HUES6 (cell line): ENCODE measurements around the gene SAMD1.
"Not testable (repeated sequence)": the region's sequence is repeated elsewhere in the genome, so short reads cannot be mapped to it uniquely, and the experiment has no call there.

Source experiments
- H3K27ac ChIP-seq: 2 replicates; pipeline ENCODE4 v1.7.0; 2013; ENCODE audit warnings: low read depth, mild to moderate bottlenecking, low read length, inconsistent platforms
- H3K27me3 ChIP-seq: 2 replicates; pipeline ENCODE4 v1.6.1; 2013; ENCODE audit warnings: low read length; ENCODE audit not compliant: control insufficient read depth, insufficient read depth
- H3K36me3 ChIP-seq: 2 replicates; pipeline ENCODE4 v1.6.1; 2013; ENCODE audit warnings: low read length; ENCODE audit not compliant: control insufficient read depth, insufficient read depth
- H3K4me1 ChIP-seq: 2 replicates; pipeline ENCODE4 v1.6.1; 2013; ENCODE audit warnings: low read length; ENCODE audit not compliant: control insufficient read depth, insufficient read depth
- H3K4me3 ChIP-seq: 2 replicates; pipeline ENCODE4 v1.5.1; 2013; ENCODE audit warnings: low read depth, low read length
- H3K9ac ChIP-seq: one replicate; pipeline ENCODE4 v1.6.1; 2013; ENCODE audit warnings: mild to moderate bottlenecking, low read length
- H3K9me3 ChIP-seq: 2 replicates; pipeline ENCODE4 v1.6.1; 2013; ENCODE audit warnings: low read depth, low read length; ENCODE audit not compliant: control insufficient read depth, insufficient read depth

The SAMD1 gene

DNA sequence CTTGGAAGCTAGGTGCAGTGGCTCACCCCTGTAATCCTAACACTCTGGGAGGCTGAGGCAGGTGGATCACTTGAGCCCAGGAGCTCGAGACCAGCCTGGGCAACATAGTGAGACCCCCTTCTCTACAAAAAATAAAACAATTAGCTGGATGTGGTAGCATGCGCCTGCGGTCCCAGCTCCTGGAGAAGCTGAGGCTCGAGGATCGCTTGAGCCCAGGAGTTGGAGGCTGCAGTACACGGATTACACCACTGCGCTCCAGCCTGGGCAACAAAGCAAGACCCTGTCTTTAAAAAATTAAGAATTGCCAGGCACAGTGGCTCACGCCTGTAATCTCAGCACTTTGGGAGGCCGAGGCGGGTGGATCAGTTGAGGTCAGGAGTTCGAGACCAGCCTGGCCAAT, 39.6 kb downstream of the SAMD1 start:
- not testable (repeated sequence) for H3K9ac ChIP-seq, H3K27me3 ChIP-seq, H3K4me3 ChIP-seq, H3K4me1 ChIP-seq, H3K27ac ChIP-seq, H3K9me3 ChIP-seq
- H3K36me3 ChIP-seq: peaks cover 14% of the 10 kb centered on the region

DNA sequence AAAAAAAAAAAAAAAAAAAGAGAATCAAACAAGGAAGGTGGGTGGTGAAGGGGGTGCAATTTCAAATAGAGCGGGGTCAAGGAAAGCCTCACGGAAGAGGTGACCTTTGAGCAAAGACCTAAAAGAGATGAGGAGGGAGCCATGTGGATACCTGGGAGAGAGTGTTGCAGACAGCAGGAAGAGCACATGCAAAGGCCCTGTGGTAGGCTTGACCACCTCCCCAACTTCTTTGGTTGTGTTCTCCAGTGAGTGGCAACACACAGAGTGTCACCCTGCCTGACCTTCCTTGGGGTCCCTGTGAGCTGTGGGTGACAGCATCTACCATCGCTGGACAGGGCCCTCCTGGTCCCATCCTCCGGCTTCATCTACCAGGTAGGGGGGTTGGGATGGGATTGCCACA, 40.0 kb downstream of the SAMD1 start:
- H3K9ac ChIP-seq: no peak overlapping the region
- no peak overlapping the region for H3K27ac ChIP-seq
- H3K4me1 ChIP-seq: peaks cover 3% of the 10 kb centered on the region; the same call in 1 of the 2 replicates
- H3K9me3 ChIP-seq: no peaks in the 10 kb centered on the region
- peaks cover 14% of the 10 kb centered on the region for H3K36me3 ChIP-seq
- no peaks in the 10 kb centered on the region for H3K27me3 ChIP-seq
- H3K4me3 ChIP-seq: no peak overlapping the region

DNA sequence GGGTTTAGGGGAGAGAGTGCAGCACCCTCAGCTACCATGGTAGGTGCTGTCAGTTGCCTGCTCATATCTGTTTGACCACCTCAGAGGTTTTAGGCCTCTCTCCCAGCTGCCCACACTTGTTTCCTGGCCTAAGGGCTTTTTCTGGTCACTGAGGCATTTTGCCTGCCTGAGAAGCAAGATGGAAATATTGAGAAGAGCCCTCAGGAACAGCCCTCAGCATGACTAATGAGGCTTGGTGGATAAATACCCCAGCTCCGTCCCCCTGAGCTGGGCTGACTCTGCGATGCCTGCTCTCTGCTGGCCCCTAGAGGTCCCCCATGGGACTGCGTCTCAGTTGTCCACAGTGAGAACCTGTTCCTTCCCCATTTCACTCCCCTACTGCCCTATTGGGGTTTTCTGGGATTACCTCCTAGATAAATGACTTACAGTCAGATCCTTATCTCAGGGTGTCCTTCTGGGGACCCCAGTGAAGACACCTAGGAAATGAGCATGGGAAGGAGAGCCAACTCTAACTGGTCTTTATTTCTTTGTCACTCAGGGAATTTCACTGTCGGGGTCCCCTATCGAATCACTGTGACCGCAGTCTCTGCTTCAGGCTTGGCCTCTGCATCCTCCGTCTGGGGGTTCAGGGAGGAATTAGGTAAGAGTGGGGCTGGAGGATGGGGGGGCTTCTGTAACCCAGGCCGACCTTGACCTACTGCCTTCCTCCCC, 42.0 kb downstream of the SAMD1 start:
- no peak overlapping the region for H3K4me3 ChIP-seq
- H3K36me3 ChIP-seq: peaks cover 14% of the 10 kb centered on the region
- H3K9me3 ChIP-seq: no peaks in the 10 kb centered on the region
- H3K27me3 ChIP-seq: no peaks in the 10 kb centered on the region
- peaks cover 3% of the 10 kb centered on the region; the same call in 1 of the 2 replicates for H3K4me1 ChIP-seq
- H3K27ac ChIP-seq: no peak overlapping the region
- no peak overlapping the region for H3K9ac ChIP-seq

DNA sequence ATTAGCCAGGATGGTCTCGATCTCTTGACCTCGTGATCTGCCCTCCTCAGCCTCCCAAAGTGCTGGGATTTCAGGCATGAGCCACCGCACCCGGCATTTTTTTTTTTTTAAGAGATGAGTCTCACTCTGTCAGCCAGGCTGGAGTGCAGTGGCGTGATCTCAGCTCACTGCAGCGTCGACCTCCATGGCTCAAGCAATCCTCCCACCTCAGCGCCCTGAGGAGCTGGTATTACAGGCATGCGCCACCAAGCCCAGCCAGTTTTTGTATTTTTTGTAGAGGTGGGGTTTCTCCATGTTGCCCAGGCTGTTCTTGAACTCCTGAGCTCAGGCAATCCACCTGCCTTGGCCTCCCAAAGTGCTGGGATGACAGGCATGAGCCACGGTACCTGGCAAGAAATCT, 42.7 kb downstream of the SAMD1 start:
- H3K36me3 ChIP-seq, H3K9me3 ChIP-seq, H3K27ac ChIP-seq, H3K9ac ChIP-seq, H3K4me3 ChIP-seq, H3K27me3 ChIP-seq, H3K4me1 ChIP-seq: not testable (repeated sequence)

DNA sequence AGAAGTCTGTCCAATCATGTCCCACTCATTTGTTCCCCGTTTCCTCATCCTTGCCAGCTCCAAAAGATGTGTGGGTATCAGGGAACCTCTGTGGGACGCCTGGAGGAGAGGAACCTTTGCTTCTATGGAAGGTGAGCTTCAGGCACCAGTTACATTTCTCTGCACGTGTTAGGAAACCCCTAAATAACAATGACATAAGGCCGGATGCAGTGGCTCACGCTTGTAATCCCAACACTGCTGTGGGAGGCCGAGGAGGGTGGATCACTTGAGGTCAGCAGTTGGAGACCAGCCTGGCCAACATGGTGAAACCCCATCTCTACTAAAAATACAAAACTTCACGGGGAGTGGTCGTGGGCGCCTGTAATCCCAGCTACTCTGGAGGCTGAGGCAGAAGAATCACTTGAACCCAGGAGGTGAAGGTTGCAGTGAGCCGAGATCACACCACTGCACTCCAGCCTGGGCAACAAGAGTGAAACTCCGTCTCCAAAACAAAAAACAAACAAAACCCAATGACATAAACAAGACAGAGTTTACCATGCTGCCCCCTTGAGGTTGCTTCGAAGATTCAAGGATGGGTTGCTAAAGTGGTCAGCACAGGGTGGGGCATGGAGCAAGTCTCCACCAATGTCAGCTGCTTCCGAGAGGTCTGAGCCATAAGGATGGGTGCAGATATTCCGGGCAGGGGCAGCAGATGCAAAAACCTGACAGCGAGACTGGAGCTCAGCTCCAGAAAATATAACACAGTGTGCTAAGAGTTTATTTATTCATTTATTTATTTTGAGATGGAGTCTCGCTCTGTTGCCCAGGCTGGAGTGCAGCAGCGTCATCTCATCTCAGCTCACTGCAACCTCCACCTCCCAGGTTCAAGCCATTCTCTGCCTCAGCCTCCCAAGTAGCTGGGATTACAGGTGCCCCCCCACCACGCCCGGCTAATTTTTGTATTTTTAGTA, 47.6 kb downstream of the SAMD1 start:
- not testable (repeated sequence) for H3K9me3 ChIP-seq, H3K9ac ChIP-seq, H3K4me3 ChIP-seq, H3K4me1 ChIP-seq, H3K27me3 ChIP-seq, H3K36me3 ChIP-seq
- H3K27ac ChIP-seq: peak overlapping the region; percentile 39; the same call in 1 of the 2 replicates

DNA sequence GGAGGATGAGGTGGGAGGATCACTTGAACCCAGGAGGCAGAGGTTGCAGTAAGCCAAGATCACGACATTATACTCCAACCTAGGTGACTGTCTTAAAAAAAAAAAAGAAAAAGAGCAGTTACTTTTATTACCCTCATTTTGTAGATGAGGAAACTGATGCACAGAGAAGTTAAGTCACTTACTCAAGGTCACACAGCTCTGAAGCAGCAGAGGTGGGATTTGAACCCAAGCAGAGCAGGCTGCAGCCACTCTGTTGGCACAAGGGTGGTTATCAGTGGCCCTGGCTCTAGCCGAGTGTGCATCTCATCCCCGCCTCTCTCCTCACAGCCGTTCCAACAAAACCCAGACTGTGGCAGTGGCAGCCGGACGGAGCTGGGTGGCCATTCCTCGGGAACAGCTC, 51.4 kb downstream of the SAMD1 start:
- Histone ChIP-seq H3K9me3 (no peaks in the 10 kb centered on the region), H3K36me3 (no peaks in the 10 kb centered on the region), H3K4me1 (peaks cover 5% of the 10 kb centered on the region; the same call in 1 of the 2 replicates), H3K27me3 (no peaks in the 10 kb centered on the region), H3K4me3 (no peak overlapping the region), H3K9ac (no peak overlapping the region), H3K27ac (no peak overlapping the region)
